LHCN-M2 (cell line): ENCODE data around the gene SLC19A1. TPM values are rescaled to one million over a fixed set of nuclear protein-coding genes. Genes with fewer than 3 reads are reported as not detected.
"Not testable (repeated sequence)": the region's sequence is repeated elsewhere in the genome, so short reads cannot be mapped to it uniquely, and the experiment has no call there.

Experiments used
- DNase-seq: peaks from one replicate; pipeline ENCODE4 v3.0.0-alpha.2; 2012; ENCODE audit warnings: low read depth
- total RNA-seq: library from RNA; depleted of rRNA; stranded (reverse); fragments of >200 nt; gene quantifications from 2 replicates; pipeline ENCODE4 v1.2.3, GENCODE V29; 2014

SLC19A1 gene
- total RNA-seq, 1 experiment from 2014 or later = 21.8 TPM

DNA sequence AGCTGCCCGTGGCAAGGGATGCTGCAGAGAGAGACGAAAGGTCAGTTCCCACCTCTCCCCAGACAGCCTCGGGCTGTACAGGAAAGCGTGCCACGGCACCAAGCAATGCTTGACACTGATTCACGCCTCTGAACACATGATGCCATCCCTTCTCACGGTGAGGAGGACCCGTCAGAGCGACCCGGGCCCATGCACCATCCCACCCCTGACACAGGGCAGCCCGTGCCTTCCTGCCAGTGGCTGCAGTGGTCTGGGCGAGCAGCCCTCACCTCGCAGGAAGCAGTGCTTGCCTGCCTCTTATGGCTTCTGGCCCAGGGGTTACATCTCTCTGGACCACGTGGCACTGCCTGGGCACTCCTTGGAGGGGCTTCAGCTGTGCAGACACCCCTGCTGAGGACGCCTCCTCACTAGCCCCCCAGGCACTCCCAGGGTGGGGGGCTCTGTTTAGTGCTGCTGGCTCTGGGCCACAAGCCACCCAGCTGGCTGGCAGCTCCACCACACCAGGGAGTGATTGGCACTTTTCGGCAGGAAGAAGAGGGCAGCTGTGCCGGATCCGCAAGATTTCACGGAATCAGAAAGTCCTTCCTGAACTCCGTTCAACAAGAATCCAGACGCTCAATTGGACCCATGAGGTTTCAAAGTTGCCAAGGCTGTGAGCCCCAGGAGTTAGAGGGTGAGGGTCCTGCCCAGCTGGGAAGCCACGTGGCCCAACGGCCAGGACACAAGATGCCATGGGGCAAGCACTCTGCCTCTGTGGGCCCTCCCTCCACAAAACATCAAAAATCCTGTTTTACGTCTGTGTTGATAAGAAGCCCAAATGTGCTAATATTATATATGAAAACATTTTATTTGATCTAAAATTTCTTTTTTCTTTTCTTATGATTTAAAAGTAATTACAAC is 34.8 kb upstream of the SLC19A1 start:
- no peak for DNase-seq

DNA sequence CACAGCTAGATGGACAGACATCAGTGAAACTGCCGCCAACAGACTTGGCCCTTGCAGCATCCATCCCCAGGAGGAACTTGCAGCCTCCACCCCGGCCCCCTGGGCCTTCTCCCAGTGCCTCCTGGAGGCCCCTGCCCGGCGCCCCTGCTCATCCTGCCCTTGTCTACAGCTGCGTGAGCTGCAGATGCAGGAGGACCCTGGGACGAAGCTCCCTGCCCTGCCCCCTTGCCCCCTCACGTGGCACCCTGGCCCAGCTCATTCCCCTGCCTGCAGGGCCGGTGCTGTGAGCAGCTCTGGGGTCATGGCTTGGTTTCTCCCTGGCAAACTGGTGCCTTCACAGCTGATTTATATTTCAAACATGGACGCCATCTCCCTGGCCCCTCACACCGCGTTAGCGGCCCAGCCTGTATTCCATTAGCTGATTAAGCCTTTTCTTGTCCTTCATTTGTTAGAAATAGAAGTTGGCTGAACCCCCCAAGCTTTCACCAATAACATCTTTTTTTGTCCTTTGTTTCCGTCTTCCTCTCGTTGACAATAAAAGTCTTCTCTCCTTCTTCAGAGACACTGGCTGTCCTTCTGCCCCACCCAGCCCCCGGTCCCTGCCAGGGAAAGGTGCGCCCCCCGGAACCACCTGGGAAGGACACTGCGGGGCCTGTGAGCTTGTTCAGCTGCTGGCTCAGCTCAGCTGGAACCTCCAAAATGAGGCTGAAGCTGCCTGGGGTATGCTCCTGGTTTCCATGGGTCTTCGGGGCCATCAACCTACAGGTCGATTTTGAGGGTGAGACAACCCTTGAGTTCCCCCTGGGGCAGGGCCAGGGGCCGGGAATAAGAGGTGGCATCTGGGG is 34.0 kb upstream of the SLC19A1 start:
- no peak for DNase-seq

DNA sequence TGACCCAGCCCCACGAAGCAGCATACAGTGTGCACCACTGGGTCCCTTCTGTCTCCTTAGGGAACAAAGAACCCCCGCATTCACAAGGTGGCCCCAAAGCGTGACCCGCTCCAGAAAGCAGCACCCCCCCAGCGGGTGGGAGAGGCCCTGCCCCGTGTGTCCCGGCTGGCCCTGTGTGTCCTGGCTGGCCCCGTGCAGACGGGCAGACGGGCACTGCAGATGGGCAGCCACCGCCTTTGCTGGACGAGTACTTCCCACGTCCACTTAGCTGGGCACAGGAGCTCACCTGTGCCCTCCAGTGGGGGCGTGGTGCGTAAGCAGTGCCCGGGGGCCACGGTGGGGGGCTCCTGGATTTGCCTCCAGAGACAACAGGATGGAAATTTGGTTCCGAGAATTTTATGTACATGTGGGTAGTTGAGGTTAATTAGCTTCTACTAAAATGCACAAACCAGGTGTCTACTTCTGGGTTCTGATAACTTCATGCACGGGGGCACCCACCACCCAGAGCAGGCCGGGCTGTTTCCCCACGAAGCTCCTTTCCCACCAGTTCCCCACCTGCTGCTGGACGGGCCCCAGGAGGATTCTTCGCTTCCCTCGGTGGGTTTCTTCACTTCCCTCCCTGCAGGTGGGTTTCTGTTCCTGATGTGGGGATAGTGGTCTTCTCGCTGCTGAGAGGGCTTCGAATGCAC is 33.2 kb upstream of the SLC19A1 start:
- no peak for DNase-seq

DNA sequence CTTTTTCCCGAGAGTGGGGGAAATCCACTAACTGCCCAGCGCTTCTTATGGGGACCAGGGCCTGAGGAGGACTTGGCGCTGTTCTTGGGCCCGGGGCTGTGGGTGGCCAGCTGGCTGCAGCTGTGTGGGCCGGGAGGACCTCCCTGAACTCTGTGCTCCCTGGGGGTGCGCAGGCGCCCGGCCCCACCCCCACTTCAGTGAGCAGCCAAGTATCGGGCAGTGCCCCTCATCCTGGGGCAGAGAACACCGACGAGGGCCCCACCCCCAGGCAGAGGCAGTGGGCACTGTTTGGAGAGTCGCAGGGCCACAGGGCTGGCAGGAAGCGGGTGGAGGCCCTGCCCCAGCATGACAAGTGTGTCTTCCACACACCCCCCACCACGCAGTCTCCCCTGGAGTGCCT is 32.5 kb upstream of the SLC19A1 start:
- DNase-seq = no peak

DNA sequence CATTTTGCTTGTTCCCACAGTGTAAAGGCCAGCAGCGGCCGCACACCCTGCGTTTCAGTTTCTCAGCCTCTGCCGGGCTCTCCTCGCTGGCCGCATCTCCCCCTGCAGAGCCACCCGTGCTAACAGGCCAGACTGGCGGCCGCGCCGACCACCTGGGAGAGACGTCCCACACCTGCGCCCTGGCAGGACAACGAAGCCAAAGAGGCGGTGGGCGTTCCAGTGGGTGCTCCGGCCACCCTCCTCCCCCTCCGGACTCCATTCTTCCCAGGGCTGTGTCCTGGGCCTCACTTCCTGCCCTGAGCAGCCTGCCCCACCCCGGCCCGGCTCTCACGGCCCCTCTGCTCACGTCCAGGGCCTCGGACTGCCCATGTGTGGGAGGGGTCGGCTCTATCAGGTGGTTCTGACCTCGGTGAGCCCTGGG is 31.9 kb upstream of the SLC19A1 start:
- DNase-seq = no peak

DNA sequence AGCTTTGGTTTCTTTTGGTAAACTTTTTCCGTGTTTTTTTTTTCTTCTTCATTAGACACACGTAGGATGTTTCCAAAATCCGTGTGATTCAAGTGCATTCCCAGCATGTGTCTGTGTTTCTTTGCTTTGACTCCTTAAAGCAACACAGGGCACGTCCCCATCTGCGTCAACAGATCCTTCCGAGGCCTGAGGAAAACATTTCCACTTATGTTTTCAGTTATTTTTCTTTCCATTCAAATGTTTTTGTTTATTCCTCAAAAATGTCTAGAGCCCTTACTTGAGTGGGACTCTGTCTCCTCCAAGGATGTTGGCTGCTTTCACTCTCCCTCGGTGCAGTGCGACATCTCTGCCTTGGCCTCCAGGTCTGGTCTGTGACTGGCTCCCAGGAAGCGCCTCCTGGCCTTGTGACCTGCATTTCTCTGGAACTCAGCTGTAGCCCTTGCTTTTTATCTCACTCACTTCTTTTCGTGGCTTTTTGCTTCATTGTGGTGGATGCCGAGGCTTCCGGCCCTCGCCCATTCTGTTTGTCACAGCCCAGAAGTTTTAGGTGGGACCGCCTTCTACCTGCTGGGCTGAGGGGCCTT is 31.3 kb upstream of the SLC19A1 start:
- DNase-seq = no peak

DNA sequence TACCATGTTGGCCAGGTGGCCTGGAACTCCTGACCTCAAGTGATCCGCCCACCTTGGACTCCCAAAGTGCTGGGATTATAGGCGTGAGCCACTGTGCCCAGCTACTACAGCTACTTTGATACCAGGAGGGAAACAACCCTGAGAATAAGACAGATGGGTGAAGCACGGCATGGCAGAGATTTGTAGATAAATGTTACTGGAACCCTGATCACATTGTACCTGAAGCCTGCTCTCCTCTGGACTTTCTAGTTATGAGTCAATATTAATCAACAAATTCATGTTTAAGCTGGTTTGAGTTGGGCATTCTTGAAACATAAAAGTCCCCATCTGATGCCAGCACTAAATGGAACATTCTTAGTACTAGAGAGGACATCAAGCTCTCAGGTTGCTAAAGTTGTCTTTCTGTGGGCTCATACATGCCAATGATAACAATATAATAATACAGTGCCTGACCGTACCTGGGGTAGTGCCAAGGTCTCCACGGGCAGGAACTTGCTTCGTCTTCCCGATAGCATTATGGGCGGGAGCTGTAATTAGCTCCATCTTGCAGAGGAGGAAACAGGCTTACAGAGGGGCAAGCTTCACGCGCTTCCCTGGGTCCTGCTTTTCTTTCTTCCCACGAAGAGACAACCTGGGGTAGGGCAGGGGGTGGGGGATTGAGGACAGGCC is 30.7 kb upstream of the SLC19A1 start:
- DNase-seq = no peak

DNA sequence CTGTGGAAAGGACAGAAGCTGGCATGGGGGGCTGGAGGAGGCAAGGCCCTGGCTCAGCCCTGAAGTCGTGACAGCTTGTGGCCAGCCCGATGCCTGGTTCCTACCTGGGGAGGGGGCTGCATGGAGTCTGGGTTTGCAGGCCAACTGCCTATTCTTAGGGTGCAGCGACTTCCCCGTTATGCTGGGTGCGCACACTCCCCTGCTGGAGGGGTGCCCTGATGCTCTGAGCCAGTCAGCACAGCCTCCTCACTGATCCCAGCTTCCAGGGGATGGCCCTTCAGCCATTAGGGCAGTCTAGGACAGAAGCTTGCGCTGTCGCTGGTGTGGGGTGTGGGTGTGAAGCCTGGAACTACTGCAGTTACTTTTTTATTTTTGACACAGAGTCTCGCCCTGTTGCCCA is 30.0 kb upstream of the SLC19A1 start:
- DNase-seq = no peak

DNA sequence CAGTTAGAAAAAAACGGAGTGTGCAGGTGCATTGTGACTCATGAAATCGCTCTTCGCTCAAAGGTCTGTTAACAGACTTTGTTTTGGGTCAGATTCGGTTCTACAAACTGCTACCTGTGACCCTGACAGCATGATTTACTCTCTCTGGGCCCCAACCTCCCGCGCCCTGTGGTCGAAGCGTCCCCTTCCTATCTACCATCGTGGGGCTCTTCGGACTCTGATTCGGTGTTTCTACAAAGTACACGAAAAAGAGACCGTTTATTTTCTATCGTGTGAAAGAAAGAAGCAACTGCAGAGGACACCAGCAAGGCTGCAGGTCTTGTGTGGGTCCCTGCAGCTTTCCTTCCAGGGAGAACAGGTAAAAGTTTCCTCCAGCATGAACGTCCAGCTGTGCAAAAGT is 29.4 kb upstream of the SLC19A1 start:
- no peak for DNase-seq

DNA sequence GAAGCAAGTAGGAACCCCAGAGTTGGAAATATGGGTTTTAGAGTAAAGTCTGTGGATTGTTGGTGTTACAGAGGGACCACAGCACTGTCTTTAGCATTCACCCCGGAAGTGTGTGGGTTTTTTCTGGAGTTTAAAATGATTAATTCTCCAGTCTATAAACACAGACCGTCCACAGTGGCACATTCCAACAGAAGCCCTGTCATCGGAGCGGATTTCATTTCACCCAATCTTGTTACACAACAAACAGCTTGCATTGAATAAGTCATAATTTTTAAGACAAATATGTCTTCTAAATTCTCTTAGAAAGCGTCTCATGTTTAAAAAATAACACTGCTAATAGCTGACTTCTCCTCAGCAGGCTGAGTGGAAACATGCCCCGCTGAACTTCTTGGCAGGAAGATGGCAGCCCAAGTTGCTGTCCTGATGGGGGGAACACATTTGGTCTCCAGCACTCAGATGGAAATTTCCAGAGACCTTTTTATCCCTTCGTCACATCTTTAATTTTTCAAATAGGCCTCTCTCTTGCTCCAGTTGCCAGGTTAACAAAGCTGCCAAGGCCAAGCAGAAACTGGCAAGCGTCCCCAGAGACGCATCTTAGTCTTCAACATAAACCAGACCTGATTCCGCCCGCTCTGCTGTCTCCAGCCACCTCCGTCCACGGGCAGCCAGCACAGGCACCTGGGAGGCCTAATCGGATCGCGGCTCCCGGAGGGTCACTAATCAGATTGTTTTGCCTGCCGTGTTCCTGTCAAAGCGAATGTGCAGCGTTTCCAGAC is 28.8 kb upstream of the SLC19A1 start:
- peak; percentile 46 for DNase-seq

DNA sequence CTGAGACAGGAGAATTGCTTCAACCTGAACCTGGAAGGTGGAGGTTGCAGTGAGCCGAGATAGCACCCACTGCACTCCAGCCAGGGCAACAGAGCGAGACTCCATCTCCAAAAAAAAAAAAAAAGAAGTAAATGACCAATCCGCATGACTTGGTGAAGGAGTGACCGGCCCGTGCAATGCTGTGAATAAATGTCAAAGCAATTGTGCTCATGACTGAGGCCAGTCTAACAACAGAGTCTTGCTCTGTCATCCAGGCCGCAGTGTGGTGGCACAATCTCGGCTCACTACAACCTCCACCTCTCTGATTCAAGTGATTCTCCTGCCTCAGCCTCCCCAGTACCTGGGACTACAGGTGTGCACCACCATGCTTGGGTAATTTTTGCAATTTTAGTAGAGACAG is 27.8 kb upstream of the SLC19A1 start:
- DNase-seq = no peak

DNA sequence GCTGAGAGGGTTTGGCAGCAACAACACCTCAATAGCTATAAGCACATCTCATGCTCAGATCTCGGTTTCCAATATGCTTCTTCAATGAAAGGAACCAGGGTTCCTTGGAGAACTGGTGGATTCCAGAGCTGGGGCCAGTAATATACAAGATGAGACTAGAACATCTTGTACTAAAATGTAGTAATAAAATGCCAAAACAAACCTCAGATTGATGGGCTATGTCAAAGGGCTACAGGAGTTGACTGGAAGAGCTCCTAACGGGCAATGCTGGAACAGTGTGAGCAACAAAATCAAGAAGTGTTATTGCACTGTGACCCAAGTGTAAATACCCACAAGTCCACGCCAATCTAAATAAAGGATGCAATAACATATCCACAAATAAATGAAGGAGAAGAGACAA is 26.1 kb upstream of the SLC19A1 start:
- DNase-seq = no peak

DNA sequence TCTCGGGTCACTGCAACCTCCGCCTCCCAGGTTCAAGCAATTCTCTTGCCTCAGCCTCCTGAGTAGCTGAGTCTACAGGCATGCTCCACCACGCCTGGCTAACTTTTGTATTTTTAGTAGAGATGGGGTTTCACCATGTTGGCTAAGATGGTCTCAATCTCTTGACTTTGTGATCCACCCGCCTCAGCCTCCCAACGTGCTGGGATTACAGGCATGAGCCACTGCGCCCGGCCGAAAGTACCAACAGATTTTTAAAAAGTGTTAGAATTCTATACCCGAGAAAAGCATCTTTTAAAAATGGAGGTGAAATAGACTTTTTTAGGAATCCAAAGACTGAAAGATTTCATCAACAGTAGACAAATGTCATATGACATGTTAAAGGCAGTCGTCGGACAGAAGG is 21.9 kb upstream of the SLC19A1 start:
- not testable (repeated sequence) for DNase-seq

DNA sequence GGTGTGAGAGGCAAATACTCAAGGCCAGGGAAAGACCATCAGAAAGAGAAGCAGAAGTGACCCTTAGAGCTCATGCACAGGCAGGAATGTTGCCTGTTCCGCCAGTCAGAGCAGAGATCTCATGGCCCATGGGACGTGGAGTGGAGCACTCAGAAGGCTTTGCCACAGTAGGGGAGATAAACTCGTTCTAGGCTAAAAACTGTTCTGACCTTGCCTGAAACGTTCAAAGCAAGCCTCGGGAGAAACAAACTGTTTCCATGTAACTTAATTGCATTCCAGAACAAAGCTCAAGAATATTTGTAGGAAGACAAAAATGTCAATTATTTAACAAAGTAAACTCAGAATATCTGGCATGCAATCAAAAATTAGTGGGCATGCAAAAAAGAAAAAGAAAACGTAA is 20.7 kb upstream of the SLC19A1 start:
- DNase-seq = no peak

DNA sequence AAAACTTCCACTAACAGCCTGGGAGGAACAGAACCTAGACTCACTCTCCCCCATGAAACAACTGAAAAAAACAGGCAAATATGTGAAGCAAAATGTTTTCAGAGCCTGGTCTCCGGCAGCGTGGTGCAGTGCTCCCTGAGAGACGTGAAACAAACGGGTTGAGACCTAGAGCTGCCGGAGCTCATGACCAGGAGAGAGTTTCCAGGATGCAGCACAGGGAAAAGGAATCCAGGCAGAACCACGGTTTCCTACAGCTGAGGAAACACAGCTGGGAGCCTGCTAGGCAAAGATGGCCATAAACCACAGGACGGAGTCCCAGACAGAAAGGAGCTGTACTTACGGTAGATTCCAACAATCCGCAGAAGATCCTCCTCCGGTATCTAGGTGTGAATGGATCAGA is 20.2 kb upstream of the SLC19A1 start:
- DNase-seq = no peak

DNA sequence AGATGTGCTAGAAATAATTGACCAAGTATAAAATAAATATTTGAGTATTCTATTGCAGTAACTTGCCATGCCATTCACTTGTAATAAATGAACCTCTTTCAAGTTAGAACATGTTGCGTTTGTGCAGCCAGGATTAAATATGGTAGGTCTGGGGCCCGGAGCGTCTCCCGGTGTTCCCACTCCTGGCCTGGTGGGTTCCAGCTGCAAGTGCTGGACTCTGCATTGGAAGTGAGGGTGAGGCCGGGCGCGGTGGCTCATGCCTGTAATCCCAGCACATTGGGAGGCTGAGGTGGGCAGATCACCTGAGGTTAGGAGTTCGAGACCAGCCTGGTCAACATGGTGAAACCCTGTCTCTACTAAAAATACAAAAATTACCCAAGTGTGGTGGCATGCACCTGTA is 19.0 kb upstream of the SLC19A1 start:
- DNase-seq = not testable (repeated sequence)

DNA sequence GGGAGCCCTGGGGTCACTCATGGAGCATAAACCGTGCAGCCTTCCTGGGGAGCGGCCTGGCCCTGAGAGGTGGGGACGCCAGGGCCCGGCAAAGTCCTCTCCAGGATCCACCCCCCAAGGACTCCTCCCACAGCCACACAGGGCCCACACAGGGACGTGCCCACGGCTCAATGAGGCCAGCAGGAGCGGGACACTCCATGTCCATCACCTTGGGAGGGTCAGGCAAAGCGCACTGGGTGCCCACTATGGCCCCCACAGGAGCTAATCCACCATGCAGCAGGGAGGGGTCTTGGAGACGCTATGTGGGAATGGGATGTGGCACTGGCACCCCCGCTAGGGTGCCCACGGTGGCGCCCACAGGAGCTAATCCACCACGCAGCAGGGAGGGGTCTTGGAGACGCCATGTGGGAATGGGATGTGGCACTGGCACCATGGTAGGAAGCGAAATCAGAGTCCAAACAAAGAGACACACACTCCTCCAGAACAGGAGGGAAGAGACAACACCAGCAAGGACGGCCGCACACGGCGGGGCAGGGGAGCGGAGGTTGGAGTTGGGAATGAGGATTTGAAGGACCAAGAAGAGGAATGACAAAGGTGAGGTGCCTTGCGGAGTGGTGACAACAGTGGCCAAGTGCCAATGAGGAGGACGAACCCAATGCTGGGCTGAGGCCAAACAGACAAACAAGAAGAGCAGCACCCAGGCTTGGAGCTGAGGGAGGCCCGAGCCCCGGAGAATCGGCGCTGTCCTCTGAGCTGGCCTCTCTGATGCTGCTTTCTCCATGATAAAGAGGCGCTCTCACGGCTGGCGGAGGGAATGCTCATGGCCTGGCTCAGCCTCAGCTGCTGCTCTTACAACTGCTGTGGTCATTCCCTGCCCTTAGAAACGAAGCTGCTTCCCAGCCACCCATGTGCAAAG is 18.1 kb upstream of the SLC19A1 start:
- DNase-seq = no peak

DNA sequence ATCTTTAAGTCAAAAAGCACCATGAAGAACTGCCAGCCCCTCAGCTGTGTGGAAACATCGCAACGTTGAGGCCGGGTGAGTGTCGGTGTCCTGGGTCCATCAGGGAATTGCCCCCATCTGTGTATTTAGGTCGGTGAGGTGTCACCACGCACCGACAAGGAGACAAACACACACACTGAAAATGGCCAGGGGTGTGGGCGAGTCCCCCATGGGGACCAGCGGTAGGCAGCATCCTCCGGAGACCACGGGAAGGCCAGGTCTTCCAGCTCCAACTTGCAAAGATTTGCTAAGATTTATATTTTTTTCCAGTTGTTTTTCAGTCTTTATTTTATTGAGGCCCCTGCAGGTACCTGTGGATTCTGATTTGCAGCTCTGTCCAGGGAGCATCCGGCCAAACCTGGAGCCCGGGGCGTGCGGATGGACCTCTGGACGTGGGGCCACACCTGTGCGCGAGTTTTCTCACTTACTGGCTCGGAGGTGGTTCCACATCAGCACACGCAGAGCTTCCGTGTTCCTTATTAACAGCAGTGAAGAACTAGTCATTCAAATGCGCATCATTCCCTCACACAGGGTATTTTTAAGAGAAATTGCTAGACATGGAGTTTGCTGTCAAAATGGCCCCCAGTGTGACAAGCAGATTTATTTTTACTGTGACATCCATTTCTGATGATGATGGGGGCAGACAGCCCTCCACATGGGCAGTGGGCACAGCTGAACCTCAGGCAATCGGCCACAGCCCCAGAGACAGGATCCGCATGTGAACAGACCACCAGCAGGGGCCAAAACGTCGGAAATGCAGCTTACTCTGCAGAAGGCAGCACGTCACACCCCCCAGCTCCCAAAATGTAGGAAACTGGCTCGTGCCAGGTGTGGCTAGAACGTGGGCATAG is 17.2 kb upstream of the SLC19A1 start:
- DNase-seq = no peak
